GM10248 (cell line): ENCODE data around the gene ZNRD2.

ENCODE experiments used
- CTCF ChIA-PET: fragments of 300-600 bp; sonication (Branson Sonifier 250); formaldehyde crosslinking; extraction: SDS; loops from one replicate; lab custom pipeline; 2021; ENCODE audit warnings: antibody characterized with exemption; lab: Yijun Ruan, JAX
- POLR2A ChIA-PET: fragments of 350-650 bp; sonication (Branson Sonifier 250); formaldehyde crosslinking; extraction: SDS; loops from one replicate; lab custom pipeline; 2020; ENCODE audit warnings: antibody characterized with exemption; lab: Yijun Ruan, JAX
- DNase-seq: peaks from one replicate; pipeline ENCODE4 v3.0.0; 2012; ENCODE audit errors: extremely low spot score
- CTCF ChIP-seq: IDR thresholded peaks from 2 replicates; pipeline ENCODE4 v1.5.1; 2012; ENCODE audit warnings: mild to moderate bottlenecking, low read depth; ENCODE audit errors: extremely low read depth, missing control alignments, control extremely low read depth

The ZNRD2 gene

GRCh38 chr11:65586247-65586630 is 16.0 kb downstream of the ZNRD2 start:
- ChIA-PET CTCF (interaction anchor here (1.0 to 22.1 kb wide), 6 partner anchors 10 to 572 kb away, joined by 3 to 351 read pairs (median 56); partner anchors contain the start of genes AP5B1, ARL2, EHBP1L1 and FAM89B), POLR2A (interaction anchor here (1.0 kb wide), 1 partner anchor 10 kb away, joined by 5 read pairs; the partner anchor contains the start of gene EHBP1L1)
- no peak for DNase-seq
- TF ChIP-seq CTCF = no peak

- DNase-seq = no peak
- ChIA-PET POLR2A (interaction anchor here (1.0 kb wide), 1 partner anchor 11 kb away, joined by 5 read pairs; the partner anchor contains the start of gene EHBP1L1), CTCF (interaction anchor here (1.0 to 22.1 kb wide), 7 partner anchors 10 to 572 kb away, joined by 3 to 351 read pairs (median 54); partner anchors contain the start of genes AP5B1, ARL2, EHBP1L1 and FAM89B)
- TF ChIP-seq CTCF = no peak
Measured at GRCh38 chr11:65586676-65587075, 16.4 kb downstream of the ZNRD2 start.

- peak; percentile 72 for TF ChIP-seq CTCF
- ChIA-PET CTCF (interaction anchor here (0.6 to 22.1 kb wide), 17 partner anchors 8 to 302 kb away, joined by 3 to 351 read pairs (median 5); partner anchors contain the start of genes CCDC85B, EHBP1L1, FAM89B and KCNK7), POLR2A (interaction anchor here (0.6 to 1.4 kb wide), 12 partner anchors 10 to 270 kb away, joined by 3 to 9 read pairs (median 4); partner anchors contain the start of genes EHBP1L1, FAM89B, SIPA1 and ZNRD2)
- peak; percentile 95 for DNase-seq
Measured at GRCh38 chr11:65588199-65589054, 18.1 kb downstream of the ZNRD2 start.

GRCh38 chr11:65589444-65590239 is 19.4 kb downstream of the ZNRD2 start:
- POLR2A ChIA-PET = no interaction called here
- TF ChIP-seq CTCF = no peak
- peak; percentile 79 for DNase-seq
- CTCF ChIA-PET = interaction anchor here (1.0 to 22.1 kb wide), 7 partner anchors 13 to 301 kb away, joined by 3 to 351 read pairs (median 54); partner anchors contain the start of genes CCDC85B, EHBP1L1, FAM89B and KCNK7

- ChIA-PET CTCF (interaction anchor here (1.0 to 22.1 kb wide), 6 partner anchors 13 to 49 kb away, joined by 3 to 351 read pairs (median 56); partner anchors contain the start of genes EHBP1L1, FAM89B, KCNK7 and MAP3K11), POLR2A (no interaction called here)
Measured at GRCh38 chr11:65590240-65590738, 20.0 kb downstream of the ZNRD2 start.

More at GRCh38 chr11:65590240-65590738, 20.0 kb downstream of the ZNRD2 start:
- no peak for TF ChIP-seq CTCF
- DNase-seq = no peak
